BLaER1 (cell line): Measurements from ENCODE around the gene GNG4.
"Not testable (repeated sequence)": the region's sequence is repeated elsewhere in the genome, so short reads cannot be mapped to it uniquely, and the experiment has no call there.

Experiments used
- H3K27ac ChIP-seq: shearing (Covaris generic); formaldehyde crosslinking; 2 replicates; pipeline ENCODE4 v1.8.1; 2022
- H3K27me3 ChIP-seq: shearing (Covaris generic); formaldehyde crosslinking; 2 replicates; pipeline ENCODE4 v1.8.1; 2022
- H3K36me3 ChIP-seq: shearing (Covaris generic); formaldehyde crosslinking; 2 replicates; pipeline ENCODE4 v1.8.1; 2022
- H3K4me1 ChIP-seq: shearing (Covaris generic); formaldehyde crosslinking; 2 replicates; pipeline ENCODE4 v1.8.1; 2022
- H3K4me2 ChIP-seq: shearing (Covaris generic); formaldehyde crosslinking; 2 replicates; pipeline ENCODE4 v1.8.1; 2022
- H3K4me3 ChIP-seq: shearing (Covaris generic); formaldehyde crosslinking; 2 replicates; pipeline ENCODE4 v1.8.1; 2022
- H3K9ac ChIP-seq: shearing (Covaris generic); formaldehyde crosslinking; 2 replicates; pipeline ENCODE4 v1.8.1; 2022
- H3K9me3 ChIP-seq: shearing (Covaris generic); formaldehyde crosslinking; 2 replicates; pipeline ENCODE4 v1.8.1; 2022
- H4K20me1 ChIP-seq: shearing (Covaris generic); formaldehyde crosslinking; 2 replicates; pipeline ENCODE4 v1.8.1; 2022
- Cebpa-rat ChIP-seq: shearing (Covaris generic); IDR thresholded peaks from 2 replicates; pipeline ENCODE4 v1.8.1; 2022

GNG4 gene

DNA sequence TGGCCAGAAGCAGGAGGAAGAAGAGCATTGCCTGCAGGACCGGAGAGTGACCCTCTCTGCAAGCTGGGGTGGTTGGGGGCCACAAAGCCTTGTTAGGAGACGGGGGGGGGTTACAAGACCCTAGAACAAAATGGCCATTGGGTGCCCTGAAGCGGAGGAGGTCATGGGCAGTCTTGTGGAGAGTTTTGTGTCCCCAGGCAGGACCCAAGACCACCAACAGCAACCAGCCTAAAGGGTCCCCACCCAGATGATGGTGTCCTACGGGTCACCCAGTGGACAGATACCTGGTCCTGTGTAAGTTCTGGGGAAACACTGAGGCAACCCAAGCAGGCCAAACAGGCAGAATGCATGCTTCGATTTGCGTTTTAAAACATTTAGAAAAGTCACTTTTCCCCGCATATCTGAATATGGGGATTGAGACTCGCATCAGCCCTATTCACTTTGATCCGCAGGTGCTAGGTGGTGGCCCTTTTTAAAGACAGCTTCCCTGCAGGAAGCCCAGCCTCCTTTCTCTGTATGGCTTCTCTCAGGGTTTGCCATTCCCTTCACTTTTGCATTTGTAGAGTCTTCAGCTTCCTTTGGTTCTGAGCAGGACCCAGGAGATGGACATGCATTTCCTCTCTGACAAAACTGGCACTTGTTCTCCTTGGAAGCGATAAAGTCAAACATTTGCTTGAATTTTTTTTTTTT is 21.1 kb downstream of the GNG4 start:
- Histone ChIP-seq H3K27me3 (no peaks in the 10 kb centered on the region), H3K4me2 (no peak overlapping the region), H3K36me3 (no peaks in the 10 kb centered on the region), H3K27ac (no peak overlapping the region), H3K9ac (no peak overlapping the region), H3K4me3 (no peak overlapping the region), H3K9me3 (no peaks in the 10 kb centered on the region), H3K4me1 (peaks cover 27% of the 10 kb centered on the region), H4K20me1 (no peaks in the 10 kb centered on the region)
- no peak for TF ChIP-seq Cebpa-rat

DNA sequence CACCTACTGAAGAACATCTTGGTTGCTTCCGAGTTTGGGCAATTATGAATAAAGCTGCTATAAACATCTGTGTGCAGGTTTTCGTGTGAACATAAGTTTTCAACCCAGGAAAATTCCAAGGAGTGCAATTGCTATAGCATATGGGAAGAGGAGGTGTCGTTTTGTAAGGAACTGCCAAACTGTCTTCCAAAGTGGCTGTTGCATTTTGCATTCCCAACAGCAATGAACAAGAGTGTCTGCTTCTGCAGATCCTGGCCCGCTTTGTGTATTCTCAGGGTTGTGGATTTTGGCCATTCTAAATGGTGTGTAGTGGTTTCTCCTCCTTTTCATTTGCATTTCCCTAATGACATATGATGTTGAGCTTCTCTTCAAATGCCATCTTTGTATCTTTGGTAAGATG is 23.8 kb downstream of the GNG4 start:
- Histone ChIP-seq H3K9me3 (no peaks in the 10 kb centered on the region), H3K4me3 (no peak overlapping the region), H3K9ac (no peak overlapping the region), H4K20me1 (no peaks in the 10 kb centered on the region), H3K4me2 (no peak overlapping the region), H3K27me3 (no peaks in the 10 kb centered on the region), H3K4me1 (peaks cover 11% of the 10 kb centered on the region), H3K36me3 (no peaks in the 10 kb centered on the region), H3K27ac (no peak overlapping the region)
- no peak for TF ChIP-seq Cebpa-rat

GRCh38 chr1:235625340-235625739 is 24.2 kb downstream of the GNG4 start:
- Histone ChIP-seq H3K36me3 (no peaks in the 10 kb centered on the region), H3K27me3 (no peaks in the 10 kb centered on the region), H3K9me3 (no peaks in the 10 kb centered on the region), H4K20me1 (no peaks in the 10 kb centered on the region), H3K27ac (no peak overlapping the region), H3K4me1 (peaks cover 11% of the 10 kb centered on the region), H3K4me2 (no peak overlapping the region; the same call in 1 of the 2 replicates), H3K9ac (no peak overlapping the region), H3K4me3 (no peak overlapping the region)
- no peak for TF ChIP-seq Cebpa-rat

DNA sequence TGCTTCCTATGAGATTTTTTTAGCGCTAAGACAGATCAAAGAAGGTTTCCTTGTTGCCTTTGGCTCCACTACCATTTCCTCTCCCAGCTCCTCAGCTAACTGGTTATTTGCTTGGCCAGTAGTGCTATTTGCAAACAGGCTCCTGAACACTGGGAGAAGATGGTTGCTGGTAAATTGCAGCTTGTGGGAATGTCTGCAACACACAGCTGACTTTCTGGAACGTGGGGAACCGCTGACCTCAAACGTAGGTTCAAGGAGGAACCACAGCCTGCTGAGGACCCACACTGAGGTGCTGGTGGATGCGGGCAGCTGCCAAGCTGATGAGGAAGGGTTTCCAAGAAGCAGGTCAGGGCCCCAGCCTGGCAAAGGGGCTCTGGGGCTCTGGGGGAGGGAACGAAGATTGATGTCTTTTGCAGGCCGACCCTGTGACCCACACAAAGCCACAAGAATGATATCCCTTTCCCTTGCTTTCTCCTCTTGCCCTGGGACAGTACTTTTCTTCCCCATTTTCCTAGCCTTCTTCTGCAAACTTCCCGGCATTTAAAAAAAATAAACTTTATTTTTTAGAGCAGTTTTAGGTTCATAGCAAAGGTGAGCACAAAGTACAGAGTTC is 24.8 kb downstream of the GNG4 start:
- no peaks in the 10 kb centered on the region for H3K9me3 ChIP-seq
- H3K9ac ChIP-seq: no peak overlapping the region
- no peak overlapping the region for H3K4me3 ChIP-seq
- no peaks in the 10 kb centered on the region for H3K27me3 ChIP-seq
- H3K4me1 ChIP-seq: peaks cover 11% of the 10 kb centered on the region
- no peak for TF ChIP-seq Cebpa-rat
- no peaks in the 10 kb centered on the region for H3K36me3 ChIP-seq
- no peak overlapping the region for H3K27ac ChIP-seq
- no peaks in the 10 kb centered on the region for H4K20me1 ChIP-seq
- peak overlapping the region; percentile 21 for H3K4me2 ChIP-seq

DNA sequence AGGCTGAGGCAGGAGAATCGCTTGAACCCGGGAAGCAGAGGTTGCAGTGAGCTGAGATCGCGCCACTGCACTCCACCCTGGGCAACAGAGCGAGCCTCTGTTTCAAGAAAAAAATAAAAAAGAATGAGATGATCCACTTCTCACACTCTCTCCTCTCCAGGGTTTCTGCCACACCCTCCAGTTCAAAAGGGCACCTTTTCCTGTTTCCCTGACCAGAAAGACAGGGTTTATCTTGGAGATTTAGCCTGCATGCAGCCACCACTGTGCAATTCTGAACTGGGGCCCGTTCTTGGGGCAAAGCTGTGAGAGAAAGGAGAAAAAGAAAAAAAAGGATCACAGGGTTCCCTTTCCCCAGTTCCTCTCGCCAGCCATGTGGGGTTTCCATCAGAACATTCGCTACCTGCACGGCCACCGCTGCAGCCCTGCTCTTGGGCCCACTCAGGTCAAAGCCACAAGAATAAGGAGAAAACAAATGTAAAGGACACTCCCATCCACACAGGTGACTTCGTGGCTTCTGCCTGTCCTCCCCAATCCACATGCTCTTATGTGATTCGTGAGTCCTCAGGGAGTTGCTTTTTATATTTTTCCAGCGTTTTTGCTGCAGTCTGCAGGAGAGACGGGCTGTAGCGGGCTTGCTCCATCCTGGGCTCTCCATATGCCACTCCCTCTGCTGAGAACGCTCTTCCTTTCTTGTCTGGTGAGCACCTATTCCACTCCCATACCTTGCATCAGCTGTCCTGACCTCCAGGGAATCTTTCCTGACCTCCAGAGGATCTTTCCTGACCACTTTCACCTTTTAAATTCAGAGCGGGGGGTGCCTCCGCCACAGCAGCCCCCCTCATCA is 26.4 kb downstream of the GNG4 start:
- Histone ChIP-seq H3K4me1 (peaks cover 11% of the 10 kb centered on the region), H3K27ac (no peak overlapping the region), H3K9ac (no peak overlapping the region), H3K27me3 (no peaks in the 10 kb centered on the region), H4K20me1 (no peaks in the 10 kb centered on the region), H3K9me3 (no peaks in the 10 kb centered on the region), H3K4me2 (no peak overlapping the region), H3K36me3 (no peaks in the 10 kb centered on the region), H3K4me3 (no peak overlapping the region)
- no peak for TF ChIP-seq Cebpa-rat

DNA sequence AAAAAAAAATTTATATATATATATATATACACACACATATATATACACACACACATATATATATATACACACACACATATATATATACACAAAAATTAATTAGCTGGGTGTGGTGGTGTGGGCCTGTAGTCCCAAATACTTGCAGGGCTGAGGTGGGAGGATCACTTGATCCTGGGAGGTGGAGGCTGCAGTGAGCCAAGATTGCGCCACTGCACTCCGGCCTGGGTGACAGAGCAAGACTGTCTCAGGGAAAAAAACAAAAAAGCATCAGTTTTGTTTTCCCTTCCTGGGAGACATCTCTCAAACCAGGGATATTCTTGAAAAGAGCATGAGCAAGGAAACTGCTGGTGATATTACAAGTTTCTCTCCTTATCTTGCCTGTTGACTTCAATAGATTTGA is 30.4 kb downstream of the GNG4 start:
- not testable (repeated sequence) for H3K27ac ChIP-seq, H3K27me3 ChIP-seq, H3K4me2 ChIP-seq, H3K36me3 ChIP-seq, H3K9ac ChIP-seq, H3K9me3 ChIP-seq, H3K4me3 ChIP-seq, H3K4me1 ChIP-seq, H4K20me1 ChIP-seq

DNA sequence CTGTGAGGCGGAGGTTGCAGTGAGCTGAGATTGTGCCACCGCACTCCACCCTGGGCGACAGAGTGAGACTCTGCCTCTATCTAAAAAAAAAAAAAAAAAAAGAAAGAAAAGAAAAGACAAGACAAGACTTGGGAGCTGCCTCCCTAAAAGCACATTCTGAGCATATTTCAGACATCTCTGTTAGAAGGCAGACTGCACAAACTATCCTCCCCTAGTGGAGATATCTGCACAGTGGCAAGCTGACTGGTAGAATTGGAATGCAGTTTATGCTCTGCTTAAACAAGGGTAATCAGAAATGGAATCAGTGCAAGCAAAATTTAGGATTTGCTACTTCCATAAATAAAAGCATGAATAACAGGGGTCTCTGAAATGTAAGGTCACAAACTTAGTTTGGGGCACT is 31.8 kb downstream of the GNG4 start:
- no peaks in the 10 kb centered on the region for H3K9me3 ChIP-seq
- H3K4me3 ChIP-seq: no peak overlapping the region
- H3K27me3 ChIP-seq: no peaks in the 10 kb centered on the region
- H3K4me1 ChIP-seq: no peaks in the 10 kb centered on the region
- no peaks in the 10 kb centered on the region for H3K36me3 ChIP-seq
- no peak overlapping the region for H3K27ac ChIP-seq
- TF ChIP-seq Cebpa-rat: no peak
- H3K4me2 ChIP-seq: no peak overlapping the region
- H4K20me1 ChIP-seq: no peaks in the 10 kb centered on the region
- no peak overlapping the region for H3K9ac ChIP-seq

GRCh38 chr1:235617140-235617539 is 32.4 kb downstream of the GNG4 start:
- no peaks in the 10 kb centered on the region for H3K27me3 ChIP-seq
- no peaks in the 10 kb centered on the region for H4K20me1 ChIP-seq
- no peak for TF ChIP-seq Cebpa-rat
- no peaks in the 10 kb centered on the region for H3K4me1 ChIP-seq
- no peaks in the 10 kb centered on the region for H3K36me3 ChIP-seq
- no peak overlapping the region for H3K4me3 ChIP-seq
- H3K4me2 ChIP-seq: no peak overlapping the region
- no peak overlapping the region for H3K9ac ChIP-seq
- H3K27ac ChIP-seq: no peak overlapping the region
- H3K9me3 ChIP-seq: no peaks in the 10 kb centered on the region

DNA sequence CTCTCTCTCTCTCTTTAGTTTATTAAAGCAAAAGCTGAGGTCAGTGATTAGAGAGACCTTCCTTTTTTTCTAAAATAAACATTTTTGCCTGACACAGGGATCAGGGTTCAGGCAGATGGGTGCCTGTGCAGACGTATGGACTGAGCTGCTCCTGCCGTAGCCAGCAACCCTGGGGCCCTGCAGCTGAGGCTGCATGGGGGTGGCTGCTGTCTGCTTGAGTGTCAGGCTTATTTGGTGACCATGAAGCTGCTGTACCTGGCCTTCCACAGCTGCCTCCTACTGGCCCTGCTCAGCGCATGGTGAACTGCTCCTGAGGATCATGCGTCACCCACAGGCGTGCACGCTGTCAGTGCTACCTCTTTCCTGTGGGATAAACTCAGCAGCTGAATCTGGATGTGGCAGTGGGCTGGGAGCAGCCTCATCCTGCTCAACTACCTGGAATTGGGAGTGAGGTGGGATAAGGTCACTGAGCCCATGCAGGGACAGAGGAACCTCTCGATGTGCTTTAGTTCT is 35.1 kb downstream of the GNG4 start:
- Histone ChIP-seq H4K20me1 (no peaks in the 10 kb centered on the region), H3K9ac (no peak overlapping the region), H3K36me3 (no peaks in the 10 kb centered on the region), H3K4me1 (no peaks in the 10 kb centered on the region), H3K27ac (no peak overlapping the region), H3K27me3 (no peaks in the 10 kb centered on the region), H3K9me3 (no peaks in the 10 kb centered on the region), H3K4me3 (no peak overlapping the region), H3K4me2 (no peak overlapping the region)
- no peak for TF ChIP-seq Cebpa-rat

- Histone ChIP-seq H3K4me3 (no peak overlapping the region), H4K20me1 (no peaks in the 10 kb centered on the region), H3K4me1 (no peaks in the 10 kb centered on the region), H3K27me3 (no peaks in the 10 kb centered on the region), H3K9ac (no peak overlapping the region), H3K9me3 (no peaks in the 10 kb centered on the region), H3K4me2 (no peak overlapping the region), H3K36me3 (no peaks in the 10 kb centered on the region), H3K27ac (no peak overlapping the region)
- TF ChIP-seq Cebpa-rat: no peak
These were observed 36.0 kb downstream of the GNG4 start for GRCh38 chr1:235613602-235614001.
